Type B pancreatic cell (in vitro differentiated cells): ENCODE measurements around the gene KLHDC4. TPM values are rescaled to one million over a fixed set of nuclear protein-coding genes. Genes with fewer than 3 reads are reported as not detected.

Experiments used
- DNase-seq: peaks from one replicate; pipeline ENCODE4 v3.0.0; 2021; ENCODE audit warnings: mixed read lengths; ENCODE audit not compliant: unreplicated experiment; ENCODE audit errors: extremely low spot score
- H3K27ac Mint-ChIP-seq: 2 replicates; pipeline ENCODE4 v1.8.0; 2021; ENCODE audit warnings: mild to moderate bottlenecking, mixed read lengths
- H3K27me3 Mint-ChIP-seq: 2 replicates; pipeline ENCODE4 v1.8.0; 2021; ENCODE audit warnings: mixed read lengths
- H3K36me3 Mint-ChIP-seq: 2 replicates; pipeline ENCODE4 v1.8.0; 2021; ENCODE audit warnings: mixed read lengths
- H3K4me1 Mint-ChIP-seq: one replicate; pipeline ENCODE4 v1.8.0; 2021; ENCODE audit warnings: mixed read lengths; ENCODE audit not compliant: unreplicated experiment
- H3K4me3 Mint-ChIP-seq: 2 replicates; pipeline ENCODE4 v1.8.0; 2021; ENCODE audit warnings: mild to moderate bottlenecking, mixed read lengths
- H3K9me3 Mint-ChIP-seq: 2 replicates; pipeline ENCODE4 v1.8.0; 2021; ENCODE audit warnings: mixed read lengths
- CTCF ChIP-seq: fragments of 200-600 bp; sonication (generic); conservative IDR thresholded peaks from 2 replicates; pipeline ENCODE4 v1.5.0; 2021; ENCODE audit warnings: antibody characterized with exemption, mild to moderate bottlenecking
- total RNA-seq: library from RNA; stranded (reverse); gene quantifications from 2 replicates; pipeline ENCODE4 v1.2.1, GENCODE V29; 2021; ENCODE audit warnings: low replicate concordance

Gene KLHDC4
- total RNA-seq, 1 donor from 2014 or later = 43.4 TPM

GRCh38 chr16:87742781-87743490 is 22.9 kb downstream of the KLHDC4 start:
- H3K27me3 Mint-ChIP-seq = no peaks in the 10 kb centered on the region
- peaks cover 16% of the 10 kb centered on the region for H3K36me3 Mint-ChIP-seq

GRCh38 chr16:87741700-87742415 is 23.9 kb downstream of the KLHDC4 start:
- no peaks in the 10 kb centered on the region for H3K4me1 Mint-ChIP-seq
- H3K27ac Mint-ChIP-seq = no peak overlapping the region
- H3K27me3 Mint-ChIP-seq = no peaks in the 10 kb centered on the region
- TF ChIP-seq CTCF = no peak
- no peaks in the 10 kb centered on the region for H3K9me3 Mint-ChIP-seq
- H3K4me3 Mint-ChIP-seq = no peak overlapping the region
- peaks cover 15% of the 10 kb centered on the region for H3K36me3 Mint-ChIP-seq
- DNase-seq = no peak

More at GRCh38 chr16:87742781-87743490, 22.9 kb downstream of the KLHDC4 start:
- H3K9me3 Mint-ChIP-seq = no peaks in the 10 kb centered on the region
- no peak overlapping the region for H3K4me3 Mint-ChIP-seq
- no peaks in the 10 kb centered on the region for H3K4me1 Mint-ChIP-seq
- TF ChIP-seq CTCF = no peak
- H3K27ac Mint-ChIP-seq = no peak overlapping the region
- no peak for DNase-seq

GRCh38 chr16:87740909-87741424 is 24.8 kb downstream of the KLHDC4 start:
- H3K27me3 Mint-ChIP-seq = no peaks in the 10 kb centered on the region
- no peak overlapping the region for H3K27ac Mint-ChIP-seq
- H3K4me3 Mint-ChIP-seq = no peak overlapping the region
- no peaks in the 10 kb centered on the region for H3K4me1 Mint-ChIP-seq
- no peak for TF ChIP-seq CTCF
- peaks cover 17% of the 10 kb centered on the region for H3K36me3 Mint-ChIP-seq
- no peaks in the 10 kb centered on the region for H3K9me3 Mint-ChIP-seq
- no peak for DNase-seq

- Mint-ChIP-seq H3K27ac (no peak overlapping the region), H3K36me3 (peaks cover 18% of the 10 kb centered on the region), H3K4me1 (no peaks in the 10 kb centered on the region), H3K4me3 (no peak overlapping the region), H3K9me3 (no peaks in the 10 kb centered on the region), H3K27me3 (no peaks in the 10 kb centered on the region)
- no peak for TF ChIP-seq CTCF
- no peak for DNase-seq
These were observed 25.3 kb downstream of the KLHDC4 start for GRCh38 chr16:87740441-87740840.

- DNase-seq = no peak
- Mint-ChIP-seq H3K36me3 (peaks cover 18% of the 10 kb centered on the region), H3K4me1 (no peaks in the 10 kb centered on the region), H3K9me3 (no peaks in the 10 kb centered on the region), H3K27ac (no peak overlapping the region), H3K27me3 (no peaks in the 10 kb centered on the region), H3K4me3 (no peak overlapping the region)
- TF ChIP-seq CTCF = no peak
These were observed 26.0 kb downstream of the KLHDC4 start for GRCh38 chr16:87739801-87740200.
